Omental fat pad (tissue), 4 donors: ENCODE data around the gene FARS2. TPM values are rescaled to one million over a fixed set of nuclear protein-coding genes. Genes with fewer than 3 reads are reported as not detected.

Experiments
- ATAC-seq: fragments of 150-250 bp; one replicate; pipeline ENCODE4 v1.9.1; 2016; ENCODE audit warnings: mild to moderate bottlenecking, moderate library complexity; ENCODE audit not compliant: low FRiP score
- DNase-seq: peaks from one replicate; pipeline ENCODE4 v3.0.0-alpha.2; 2019; ENCODE audit warnings: low spot score
- total RNA-seq, 4 donors: library from RNA; depleted of rRNA; stranded (reverse); fragments of >200 nt; gene quantifications; one replicate each; pipeline ENCODE4 v1.1.0, GENCODE V29; 2016
- TF ChIP-seq, protein P1 (sequence below), 3 donors: fragments of 450-650 bp; IDR thresholded peaks; one replicate each; pipeline ENCODE4 v1.5.1; 2016 to 2017; ENCODE audit warnings: antibody characterized with exemption in 3 of 3, mild to moderate bottlenecking in 3 of 3, moderate library complexity in 2 of 3

FARS2 gene
- total RNA-seq, 4 donors from 2014 or later: 12.5 to 18.1 (median 14.5) TPM

DNA sequence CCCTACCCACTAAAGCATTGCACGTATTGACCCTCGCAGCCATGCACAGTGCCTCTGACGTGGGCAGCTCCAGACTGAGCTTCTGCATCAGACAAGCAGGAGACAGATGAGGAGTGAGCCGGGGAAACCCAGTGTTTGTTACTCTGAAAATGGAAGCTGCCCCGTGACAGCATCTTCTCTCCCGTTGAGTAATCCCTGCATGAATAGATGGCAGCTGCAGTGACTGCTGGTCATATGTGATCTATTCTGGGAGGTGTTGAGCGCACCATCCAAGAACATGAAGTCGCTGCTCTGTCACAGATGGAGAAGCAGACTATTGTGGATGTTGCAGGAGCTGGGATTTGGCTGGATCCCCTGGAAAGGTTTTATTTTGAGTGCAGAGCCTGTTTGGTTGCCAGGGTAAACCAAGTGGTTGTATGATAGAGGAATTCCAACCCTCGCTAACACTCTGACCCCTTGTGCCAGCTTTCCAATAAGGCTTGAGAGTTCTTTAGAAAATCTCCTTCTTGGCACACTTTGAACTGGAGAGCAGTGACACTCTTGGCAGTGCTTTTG is 503.2 kb downstream of the FARS2 start:
- TF ChIP-seq, protein P1, sequence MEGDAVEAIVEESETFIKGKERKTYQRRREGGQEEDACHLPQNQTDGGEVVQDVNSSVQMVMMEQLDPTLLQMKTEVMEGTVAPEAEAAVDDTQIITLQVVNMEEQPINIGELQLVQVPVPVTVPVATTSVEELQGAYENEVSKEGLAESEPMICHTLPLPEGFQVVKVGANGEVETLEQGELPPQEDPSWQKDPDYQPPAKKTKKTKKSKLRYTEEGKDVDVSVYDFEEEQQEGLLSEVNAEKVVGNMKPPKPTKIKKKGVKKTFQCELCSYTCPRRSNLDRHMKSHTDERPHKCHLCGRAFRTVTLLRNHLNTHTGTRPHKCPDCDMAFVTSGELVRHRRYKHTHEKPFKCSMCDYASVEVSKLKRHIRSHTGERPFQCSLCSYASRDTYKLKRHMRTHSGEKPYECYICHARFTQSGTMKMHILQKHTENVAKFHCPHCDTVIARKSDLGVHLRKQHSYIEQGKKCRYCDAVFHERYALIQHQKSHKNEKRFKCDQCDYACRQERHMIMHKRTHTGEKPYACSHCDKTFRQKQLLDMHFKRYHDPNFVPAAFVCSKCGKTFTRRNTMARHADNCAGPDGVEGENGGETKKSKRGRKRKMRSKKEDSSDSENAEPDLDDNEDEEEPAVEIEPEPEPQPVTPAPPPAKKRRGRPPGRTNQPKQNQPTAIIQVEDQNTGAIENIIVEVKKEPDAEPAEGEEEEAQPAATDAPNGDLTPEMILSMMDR (IDR thresholded peaks at IDR 0.05): no peak
- DNase-seq (no peak), ATAC-seq (no peak)

DNA sequence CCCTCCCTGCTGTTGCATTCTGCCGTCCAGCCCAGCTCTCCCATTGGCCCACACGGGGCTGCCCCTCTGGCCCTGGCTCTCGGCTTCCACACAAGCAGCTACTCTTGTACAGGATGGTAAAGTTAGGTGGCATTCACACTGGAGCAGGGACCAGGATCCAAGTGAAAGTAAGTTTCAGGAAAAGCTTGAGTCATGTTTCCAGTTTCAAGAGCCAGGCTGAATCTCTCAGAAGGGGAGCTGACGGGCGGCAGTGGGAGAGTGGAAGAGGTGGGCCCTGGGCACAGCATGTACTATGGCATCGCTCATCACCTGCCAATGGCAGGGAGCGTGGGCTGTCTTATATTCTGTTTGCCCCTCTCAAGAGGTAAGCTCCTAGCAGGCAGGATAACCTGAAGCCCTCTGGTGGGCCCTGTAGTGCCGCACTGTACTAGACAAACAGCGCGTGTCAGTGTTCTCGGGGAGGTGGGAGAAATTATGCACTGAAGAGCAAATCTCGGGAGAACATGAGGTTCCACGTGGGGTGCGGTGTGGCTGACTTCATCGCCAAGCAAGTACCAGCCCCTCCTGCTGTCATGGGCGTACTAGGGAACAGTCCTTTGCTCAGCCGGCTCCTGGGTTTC is 503.9 kb downstream of the FARS2 start:
- TF ChIP-seq, protein P1 (IDR thresholded peaks at IDR 0.05): no peak
- ATAC-seq (no peak), DNase-seq (no peak)

DNA sequence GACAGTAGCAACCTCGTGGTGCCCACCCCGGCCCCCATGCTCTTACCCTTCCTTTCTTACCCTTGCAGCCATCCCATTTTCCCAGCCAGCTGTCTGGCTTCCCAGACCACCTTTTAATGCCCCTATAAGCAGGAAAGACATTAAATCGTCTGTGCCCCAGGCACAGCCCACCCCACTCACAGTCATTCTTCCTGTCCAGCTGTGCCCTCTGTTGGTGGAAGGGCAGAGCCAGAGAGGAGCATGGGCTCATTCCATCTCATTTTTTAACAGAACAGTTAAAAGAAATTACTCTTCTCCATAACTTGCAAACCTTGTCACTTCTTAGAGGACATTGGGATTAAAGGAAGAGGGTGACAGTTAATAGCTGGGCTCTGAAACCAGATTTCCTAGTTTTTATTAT is 504.9 kb downstream of the FARS2 start:
- no peak for DNase-seq

DNA sequence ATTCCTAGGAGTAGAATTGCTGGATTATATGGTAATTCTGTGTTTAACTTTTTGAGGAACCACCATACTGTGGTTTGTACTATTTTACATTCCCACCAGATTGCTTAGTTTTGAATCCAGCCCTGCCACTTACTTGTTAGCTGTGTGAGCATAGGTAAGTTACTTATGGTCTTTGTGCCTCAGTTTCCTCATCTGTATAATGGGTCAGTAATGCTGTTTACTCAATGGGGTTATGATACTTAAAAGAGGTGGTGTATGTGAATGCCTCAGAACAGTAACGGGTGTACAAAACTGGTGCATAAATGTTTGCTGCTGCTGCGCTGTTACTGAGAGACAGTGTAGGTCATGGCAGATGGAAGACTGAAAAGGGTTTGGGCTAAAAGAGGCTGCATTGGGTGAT is 506.2 kb downstream of the FARS2 start:
- TF ChIP-seq, protein P1 (IDR thresholded peaks at IDR 0.05): no peak
- DNase-seq: no peak
- no peak for ATAC-seq

More for the DNA sequence above, 504.9 kb downstream of the FARS2 start:
- TF ChIP-seq, protein P1 (IDR thresholded peaks at IDR 0.05): no peak
- no peak for ATAC-seq

DNA sequence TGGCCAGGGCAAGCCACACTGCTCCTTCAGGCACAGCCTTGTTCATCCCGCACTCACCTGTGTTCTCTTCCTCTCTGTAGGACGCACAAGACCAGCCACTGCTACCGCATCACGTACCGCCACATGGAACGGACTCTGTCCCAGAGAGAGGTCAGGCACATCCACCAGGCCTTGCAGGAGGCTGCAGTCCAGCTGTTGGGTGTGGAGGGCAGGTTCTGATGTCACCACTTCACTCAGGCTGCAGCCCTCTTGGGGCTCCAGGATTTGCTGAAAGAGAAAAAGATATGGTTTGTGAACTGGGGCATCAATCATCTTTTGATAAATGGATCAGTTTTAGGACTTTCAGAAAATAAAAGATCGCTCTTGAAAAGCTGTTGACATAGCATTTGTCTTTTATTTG is 509.9 kb downstream of the FARS2 start:
- ATAC-seq: no peak

DNA sequence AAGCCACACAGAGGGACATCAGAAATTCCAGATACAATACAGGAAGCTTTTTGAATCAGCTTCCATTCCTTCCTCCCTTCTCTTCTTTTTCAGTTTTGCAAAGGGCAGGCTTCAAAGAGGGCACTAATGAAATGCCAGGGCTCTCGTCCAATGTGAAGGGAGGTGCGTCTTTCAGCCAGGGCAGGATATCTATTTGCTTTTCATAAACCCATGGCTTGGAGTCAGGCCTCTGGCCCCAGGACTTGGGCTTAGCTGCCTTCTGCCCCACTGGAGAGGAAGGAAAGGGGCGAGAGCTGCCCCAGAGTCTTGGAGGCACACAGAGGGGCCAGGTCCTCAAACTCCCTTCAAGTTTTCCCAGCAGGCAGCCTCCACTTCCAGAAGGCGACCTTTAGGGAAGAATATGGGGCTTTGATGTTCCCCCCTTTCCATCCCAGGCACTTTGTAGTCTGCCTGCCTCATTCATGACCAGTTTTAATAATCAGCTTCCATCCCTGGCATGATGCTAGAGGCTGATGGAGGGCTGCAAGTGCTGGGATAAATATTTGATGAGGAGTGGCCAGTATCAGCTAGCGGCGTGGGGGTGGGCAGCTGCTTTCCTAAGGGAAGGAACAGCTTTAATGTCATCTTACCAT is 510.6 kb downstream of the FARS2 start:
- DNase-seq: no peak
- no peak for ATAC-seq
- TF ChIP-seq, protein P1 (IDR thresholded peaks at IDR 0.05): no peak

More for the DNA sequence above, 509.9 kb downstream of the FARS2 start:
- TF ChIP-seq, protein P1 (IDR thresholded peaks at IDR 0.05): no peak
- no peak for DNase-seq
